HG03095 (cell line): ENCODE measurements around the gene PHB1.
"Not testable (repeated sequence)": the region's sequence is repeated elsewhere in the genome, so short reads cannot be mapped to it uniquely, and the experiment has no call there.

Source experiments
- ATAC-seq: cut with Tn5 transposase; IDR thresholded peaks from one replicate; pipeline ENCODE4 v1.9.1; 2021; ENCODE audit warnings: moderate library complexity; ENCODE audit not compliant: unreplicated experiment

The PHB1 gene

DNA sequence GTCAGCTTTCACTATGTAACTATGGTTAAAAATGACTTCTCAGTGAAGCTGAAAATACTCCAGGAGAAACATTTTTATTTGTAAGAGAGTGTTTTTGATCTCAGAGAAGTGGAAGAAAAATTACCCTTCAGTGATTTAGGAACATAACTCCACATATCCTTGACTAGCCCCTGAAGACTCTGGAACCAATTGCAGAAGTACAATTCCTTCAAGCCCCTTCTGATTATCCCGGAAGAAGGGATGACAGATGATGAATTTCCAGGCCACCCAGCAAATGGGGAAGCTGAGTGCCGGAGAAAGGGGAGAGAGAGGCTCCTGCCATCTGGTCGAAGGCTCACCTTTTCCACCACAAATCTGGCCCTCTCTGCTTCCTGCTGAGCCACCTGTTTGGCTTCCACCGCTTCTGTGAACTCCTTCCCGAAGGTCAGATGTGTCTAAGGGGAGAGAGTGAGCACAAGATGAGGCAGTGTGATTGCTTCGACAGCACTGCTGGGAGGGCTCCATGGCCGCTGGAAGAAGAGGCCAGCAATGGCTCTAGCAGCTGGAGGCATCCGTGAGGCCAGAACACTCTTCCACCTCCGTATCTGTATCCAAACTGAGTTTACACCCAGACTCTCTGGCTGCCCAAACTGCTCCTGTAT lies 8.1 kb downstream of the PHB1 start:
- no peak for ATAC-seq

DNA sequence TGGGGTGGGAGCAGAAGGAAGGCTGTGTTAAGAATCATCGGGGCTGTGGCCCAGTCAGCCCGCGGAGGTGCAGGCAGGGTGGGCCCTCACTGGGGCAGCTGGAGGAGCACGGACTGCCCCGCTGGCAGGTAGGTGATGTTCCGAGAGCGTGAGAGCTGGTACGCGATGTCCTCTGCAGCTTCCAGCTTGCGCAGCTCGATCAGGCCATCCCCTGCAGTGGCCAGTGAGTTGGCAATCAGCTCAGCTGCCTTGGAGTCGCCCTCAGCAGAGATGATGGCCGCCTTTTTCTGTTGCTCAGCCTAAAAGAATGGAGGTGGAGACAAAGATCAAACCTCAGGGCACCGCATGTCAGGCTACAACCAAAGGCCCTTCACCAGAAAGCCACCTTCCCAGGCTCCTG lies 9.8 kb downstream of the PHB1 start:
- no peak for ATAC-seq

DNA sequence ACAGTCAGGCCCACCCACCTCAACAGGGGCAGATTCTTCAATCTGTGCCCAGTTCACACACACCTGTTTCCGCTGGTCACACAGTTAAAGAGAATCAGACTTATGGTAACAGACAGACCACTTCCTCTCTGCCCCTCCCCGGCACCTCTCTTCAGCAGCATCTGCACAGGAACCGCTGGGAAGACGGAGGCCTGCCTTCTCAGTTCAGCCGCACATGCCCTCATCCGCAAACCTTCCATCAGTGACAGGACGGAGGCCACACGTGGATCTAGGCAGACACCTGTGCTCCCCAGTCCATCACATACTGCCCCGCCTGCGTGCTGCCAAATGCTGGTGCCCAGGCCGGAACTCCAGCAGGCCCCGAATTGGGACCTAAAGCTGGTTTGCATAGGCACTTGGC lies 10.3 kb downstream of the PHB1 start:
- ATAC-seq = no peak

DNA sequence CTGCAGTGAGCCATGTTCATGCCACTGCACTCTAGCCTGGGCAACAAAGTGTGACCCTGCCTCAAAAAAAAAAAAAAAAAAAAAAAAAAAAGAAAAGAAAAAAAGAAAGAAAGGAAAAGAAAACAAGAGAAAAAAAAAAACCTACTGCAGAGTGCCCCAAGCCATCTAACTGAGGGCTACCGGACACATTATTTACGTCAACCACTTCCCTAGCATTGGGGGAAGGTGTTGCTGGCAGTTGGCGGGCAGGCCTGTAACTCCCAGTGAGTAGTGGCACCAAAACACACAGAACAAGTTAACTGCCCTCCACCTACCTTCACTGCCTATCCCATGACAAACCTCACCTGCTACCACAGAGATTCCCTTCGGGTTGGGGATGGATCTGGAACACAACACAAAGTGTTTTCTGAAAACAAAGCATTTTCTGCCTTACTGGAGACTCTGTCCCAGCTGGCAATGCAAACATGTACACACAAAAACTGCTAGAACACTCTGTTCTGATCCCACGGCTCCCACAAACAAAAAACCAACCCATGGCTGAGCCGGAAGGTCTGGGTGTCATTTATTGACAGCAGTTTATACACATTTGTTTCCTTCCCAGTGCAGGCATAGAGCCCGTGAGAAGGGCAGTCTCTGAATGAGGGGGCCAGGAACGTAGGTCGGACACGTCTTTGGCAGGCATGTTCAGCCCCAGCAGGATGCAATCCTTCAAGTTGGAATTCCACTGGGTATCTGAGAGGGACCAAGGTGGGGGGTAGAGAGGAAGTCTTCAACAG lies 11.0 kb downstream of the PHB1 start:
- ATAC-seq = no peak

DNA sequence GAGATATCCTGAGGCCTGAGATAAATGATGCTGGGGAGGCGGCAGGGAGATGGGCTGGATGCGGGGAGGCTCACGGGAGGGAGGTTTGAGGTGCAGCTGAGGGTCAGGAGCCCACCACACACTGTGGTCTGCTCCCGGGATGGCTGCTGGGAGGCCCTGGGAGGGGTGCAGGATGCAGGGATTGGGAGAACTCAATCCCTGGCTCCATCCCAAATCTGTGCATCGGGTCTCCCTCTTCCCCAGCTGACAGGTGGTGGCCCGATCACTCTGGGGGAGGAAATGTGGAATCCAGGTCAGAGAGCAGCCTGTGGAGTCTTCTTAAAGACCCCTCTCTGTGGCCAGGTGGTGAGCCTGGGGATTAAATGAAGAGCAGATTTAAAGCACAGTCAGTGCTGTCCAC lies 12.0 kb downstream of the PHB1 start:
- ATAC-seq = no peak

DNA sequence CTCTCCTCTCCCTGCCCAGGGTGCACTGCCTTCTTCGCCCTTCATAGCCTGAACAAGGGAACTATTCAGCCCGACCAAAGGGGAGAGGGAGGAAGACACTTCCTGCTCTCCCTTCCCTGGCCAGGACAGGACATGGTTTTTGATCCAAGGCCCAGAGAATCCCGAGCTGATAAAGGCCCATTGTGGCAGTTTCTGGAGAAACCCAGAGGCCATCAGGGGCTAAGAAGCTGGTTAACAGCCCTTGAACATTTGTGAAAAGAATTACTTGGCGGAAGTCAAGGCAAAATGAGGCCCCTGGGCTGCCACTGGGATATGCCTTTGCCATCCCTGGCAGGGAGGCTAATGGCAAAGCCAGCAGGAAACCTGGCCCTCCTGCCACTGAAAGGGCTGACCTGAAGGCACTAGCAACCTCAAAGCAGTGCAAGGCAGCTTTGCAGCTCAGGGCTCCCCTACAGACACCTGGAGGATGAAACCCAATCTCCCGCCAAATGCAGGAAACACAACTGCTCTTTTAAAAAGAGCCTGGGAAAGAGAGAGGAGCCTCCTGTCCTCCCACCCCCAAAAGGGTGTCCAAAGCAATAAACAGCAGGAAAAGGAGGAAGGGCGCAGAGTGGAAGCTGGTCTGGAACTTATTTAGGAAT lies 12.6 kb downstream of the PHB1 start:
- ATAC-seq = no peak

DNA sequence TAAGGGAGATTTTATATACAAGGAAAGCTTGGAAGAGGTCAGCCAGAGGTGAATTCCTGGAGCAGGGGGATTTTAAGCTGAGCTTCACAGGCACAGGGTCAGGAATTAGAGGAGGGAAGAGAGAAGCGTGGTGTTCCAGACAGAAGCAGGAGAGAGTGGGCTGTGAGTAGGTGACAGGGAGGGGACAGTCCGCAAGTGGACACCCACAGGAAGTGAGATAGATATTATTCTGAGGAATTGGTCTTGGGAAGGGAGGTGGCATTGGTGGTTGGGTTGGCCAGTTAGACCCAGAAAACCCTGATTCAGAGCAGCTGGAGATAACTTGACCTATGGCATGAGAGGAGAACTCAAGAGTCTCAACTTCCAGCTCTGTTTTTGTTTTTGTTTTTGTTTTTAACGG lies 14.7 kb downstream of the PHB1 start:
- no peak for ATAC-seq

DNA sequence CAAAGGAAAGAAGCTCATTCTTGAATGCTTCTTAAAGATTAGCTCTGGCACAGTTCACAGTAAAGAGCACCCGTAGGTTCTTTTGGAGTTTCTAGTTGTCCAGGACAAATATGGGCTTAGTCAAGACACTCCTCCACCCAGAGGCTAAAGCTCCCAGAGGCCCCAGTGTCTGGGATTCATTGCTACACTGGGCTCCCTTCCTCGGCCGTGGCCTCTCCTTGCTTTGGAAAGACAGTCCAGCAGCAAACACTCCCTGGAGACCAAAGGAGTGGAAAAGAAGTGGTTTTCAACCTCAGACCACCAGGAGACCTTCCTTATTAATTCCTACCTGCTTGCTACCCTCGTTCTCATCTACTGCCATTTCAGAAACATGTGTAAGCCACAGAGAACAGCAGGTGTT lies 17.1 kb downstream of the PHB1 start:
- no peak for ATAC-seq

DNA sequence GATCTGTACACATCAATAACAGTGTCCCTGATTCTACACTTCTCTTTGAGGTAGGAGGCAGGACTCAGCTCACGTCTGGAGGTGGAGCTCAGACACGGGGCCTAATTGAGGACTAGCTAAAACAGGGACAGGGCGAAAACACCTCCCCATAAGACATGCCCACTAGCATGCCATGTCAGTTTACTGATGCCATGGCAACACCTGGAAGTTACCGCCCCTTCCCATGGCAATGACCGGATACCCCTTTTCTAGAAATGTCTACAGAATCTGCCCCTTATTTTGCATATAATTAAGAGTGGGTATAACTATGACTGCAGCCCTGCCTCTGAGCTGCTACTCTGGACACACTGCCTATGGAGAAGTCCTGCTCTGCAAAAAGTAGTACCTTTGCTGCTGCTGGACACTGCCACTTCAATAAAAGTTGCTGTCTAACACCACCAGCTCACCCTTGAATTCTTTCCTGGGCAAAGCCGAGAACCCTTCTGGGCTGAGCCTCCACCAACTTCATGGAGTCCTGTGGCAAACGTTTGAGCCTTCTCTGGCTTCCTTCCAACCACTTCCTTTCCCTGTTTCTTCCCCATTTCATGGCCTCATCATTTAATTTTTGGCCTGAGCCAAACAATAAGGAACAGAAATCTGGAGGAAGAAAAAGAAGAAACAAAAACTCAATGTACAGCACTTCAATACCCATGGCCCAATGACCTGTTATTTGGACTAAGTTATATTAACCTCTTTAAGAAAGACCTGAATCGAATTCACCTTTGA lies 21.0 kb downstream of the PHB1 start:
- ATAC-seq = no peak

DNA sequence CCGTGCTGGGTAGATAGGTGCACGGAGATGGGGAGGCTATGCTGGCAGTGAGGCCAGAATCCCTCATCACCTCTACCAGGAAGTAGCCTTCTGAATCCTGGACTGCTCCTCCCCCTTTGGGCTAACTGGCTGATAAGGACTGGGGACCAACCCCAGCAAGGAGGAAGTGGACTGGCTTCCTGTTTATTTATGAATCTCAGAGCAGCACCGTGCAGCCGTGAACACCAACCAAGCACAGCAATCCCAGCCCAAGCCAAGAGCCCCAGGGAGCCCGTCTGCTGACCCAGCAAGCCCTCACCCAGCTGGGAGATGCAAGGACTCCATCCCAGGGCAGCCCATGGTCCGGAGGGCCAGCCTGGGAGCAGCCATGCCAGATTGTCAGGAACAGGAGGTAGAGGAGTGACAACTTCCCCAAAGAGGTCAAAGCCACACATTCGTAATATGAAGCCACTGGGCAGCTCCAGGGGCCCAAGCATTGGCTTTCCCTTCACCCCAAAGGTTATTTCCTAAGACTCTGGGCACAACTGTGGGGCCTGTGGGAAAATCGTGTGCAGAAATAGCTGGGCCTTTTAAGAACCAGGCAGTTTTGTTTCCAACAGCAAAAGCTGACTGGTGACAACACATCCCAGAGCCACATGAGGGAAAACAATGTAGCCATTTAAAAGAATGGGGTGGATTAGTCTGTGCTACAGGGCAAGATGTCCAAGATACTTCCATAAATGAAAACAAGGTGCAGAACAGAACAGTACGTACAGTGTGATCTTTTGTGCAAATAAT lies 23.9 kb downstream of the PHB1 start:
- no peak for ATAC-seq

DNA sequence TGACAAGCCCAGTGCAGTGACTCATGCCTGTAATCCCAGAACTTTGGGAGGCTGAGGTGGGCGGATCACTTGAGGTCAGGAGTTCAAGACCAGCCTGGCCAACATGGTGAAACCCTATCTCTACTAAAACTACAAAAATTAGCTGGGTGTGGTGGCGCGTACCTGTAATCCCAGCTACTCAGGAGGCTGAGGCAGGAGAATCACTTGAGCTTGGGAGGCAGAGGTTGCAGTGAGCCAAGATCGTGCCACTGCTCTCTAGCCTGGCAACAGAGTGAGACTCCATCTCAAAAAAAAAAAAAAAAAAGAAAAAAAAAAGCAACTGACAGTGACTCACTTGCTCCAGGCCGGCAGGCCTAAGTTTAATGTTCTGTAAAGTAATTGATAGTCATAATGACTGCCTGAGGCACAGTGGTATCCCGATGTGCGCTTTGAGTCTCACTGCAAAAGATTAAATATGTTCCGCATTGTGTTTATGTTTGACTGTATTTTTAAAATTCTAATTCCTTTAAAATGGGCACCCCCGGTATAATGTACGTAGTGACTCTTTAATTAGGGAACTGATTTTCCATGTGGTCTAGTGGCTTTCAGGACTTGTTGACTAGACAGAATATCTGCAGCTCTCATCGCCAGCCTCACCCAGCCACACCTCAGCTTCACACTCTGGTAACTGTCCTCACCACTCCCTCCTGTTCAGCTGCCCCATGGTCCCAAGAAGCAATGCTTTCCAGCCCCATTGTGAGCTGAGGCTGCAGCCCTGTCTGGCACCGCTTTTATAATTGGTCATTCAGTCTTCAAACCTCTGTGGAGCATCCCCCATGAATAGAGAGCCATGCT lies 25.0 kb downstream of the PHB1 start:
- not testable (repeated sequence) for ATAC-seq

DNA sequence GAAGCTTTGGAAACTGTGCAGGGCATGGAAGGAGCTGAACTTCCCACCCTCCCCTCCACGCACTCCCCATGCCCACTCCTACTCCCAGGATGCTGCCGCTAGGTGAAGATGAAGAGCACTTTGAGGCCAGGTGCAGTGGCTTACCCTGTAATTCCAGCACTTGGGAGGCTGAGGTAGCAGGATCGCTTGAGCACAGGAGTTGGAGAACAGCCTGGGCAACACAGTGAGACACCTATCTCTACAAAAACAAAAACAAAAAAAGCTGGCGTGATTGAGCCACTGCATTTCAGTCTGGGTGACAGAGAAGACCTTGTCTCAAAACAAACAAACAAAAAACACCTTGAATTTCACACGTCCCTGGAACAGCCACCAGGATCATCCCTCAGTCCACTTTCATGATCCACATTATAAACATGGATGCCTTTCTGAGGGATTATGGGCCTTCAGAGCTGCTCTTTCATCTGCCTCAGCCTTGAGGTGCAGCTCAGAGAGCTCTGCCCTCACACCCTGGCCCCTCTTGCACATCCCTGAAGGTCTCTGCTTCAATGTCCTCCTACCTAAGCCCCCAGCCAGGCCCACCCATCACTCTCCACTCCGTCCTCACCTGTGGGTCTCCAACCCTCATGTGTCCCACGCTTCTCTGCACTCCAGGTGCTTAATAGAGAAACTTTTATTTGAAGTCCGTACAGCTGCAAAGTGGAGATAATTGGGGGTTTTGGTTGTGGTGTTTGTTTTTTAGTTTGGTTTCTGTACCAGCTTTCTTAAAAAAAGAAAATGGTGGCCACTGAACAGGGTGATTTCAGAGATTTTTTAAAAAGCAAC lies 25.8 kb downstream of the PHB1 start:
- no peak for ATAC-seq

DNA sequence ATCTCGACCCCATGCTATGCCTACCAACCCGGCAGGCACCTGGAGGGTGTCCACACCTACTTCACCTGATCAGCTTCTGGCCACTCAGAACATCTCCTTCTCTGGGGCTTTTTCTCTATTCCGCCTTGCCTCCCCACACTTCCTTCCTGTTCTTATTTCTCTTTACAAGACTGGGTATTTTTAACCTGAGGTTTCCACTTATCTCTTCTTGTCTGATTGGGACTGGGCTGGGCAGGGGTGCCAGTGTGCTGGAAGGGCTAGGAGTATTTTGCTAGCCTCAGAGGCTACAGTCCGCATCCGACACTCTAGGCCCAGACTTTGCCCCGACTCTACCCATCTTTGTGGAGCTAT lies 26.4 kb downstream of the PHB1 start:
- ATAC-seq = peak; percentile 56

DNA sequence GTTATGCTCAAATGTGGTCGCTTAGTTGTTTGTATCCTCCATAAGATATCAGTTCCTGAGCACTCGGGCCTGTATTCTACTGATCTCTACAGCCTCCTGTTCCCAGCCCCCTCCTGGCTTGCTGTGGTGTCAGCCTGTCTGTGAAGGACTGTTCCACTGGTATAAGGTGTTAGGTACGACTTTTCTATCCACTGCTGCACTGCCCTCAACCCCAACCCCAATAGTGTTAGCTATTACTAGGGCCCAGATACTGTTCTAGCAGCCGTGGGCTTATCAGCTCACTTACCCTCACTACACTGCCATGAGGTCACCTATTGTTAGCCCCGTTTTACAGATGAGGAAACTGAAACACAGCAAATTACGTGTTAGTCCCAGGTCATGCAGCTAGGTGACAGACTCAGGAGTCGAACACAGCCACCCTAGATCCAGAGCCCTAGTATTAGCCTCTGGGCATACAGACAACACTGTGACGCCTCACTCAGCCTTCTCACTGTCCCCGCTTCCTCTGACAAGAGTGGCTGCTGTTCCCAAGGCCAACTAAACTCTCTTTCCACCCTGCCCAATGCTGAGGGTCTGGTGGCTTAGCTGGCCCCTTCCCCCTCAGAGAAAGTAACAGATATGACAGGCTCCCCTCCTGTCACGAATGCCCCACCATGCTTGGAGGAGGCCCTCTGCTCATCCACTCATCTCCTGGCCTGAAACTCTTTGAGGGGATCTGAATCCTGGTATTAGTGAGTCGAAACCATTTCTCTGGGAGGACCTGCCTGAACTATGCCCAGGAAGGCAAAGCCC lies 27.0 kb downstream of the PHB1 start:
- no peak for ATAC-seq

DNA sequence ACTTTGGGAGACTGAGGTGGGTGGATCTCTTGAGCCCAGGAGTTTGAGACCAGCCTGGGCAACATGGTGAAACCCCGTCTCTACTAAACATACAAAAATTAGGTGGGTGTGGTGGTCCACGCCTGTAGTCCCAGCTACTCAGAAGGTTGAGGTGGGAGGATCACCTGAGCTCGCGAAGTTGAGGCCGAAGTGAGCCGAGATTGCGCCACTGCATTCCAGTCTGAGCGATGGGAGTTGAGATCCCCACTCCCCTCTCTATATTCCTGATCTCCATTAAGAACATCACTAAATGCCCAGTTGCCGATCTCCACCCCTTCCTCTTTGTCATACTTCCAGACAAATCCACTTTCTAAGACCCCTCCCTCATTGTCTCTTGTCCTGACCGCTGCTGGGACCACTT lies 28.3 kb downstream of the PHB1 start:
- no peak for ATAC-seq

DNA sequence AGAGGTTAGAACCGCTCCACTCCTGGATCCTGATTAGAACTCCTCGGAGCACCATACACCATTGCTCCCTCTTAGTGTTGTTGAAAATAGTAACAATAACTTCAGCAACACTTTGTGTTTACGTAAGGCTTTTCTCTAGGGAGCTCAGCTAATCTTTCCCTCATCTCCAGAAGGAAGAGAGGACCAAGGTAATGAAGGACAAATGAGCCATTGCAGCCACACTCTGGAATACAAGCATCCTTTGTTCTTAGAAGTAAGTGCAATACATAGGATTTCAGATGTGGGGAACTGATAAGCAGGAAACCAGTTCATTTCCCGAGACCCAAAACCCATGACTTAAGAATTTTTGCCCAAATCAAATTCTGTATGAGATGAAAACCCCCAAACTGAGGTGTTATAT lies 29.7 kb downstream of the PHB1 start:
- no peak for ATAC-seq

DNA sequence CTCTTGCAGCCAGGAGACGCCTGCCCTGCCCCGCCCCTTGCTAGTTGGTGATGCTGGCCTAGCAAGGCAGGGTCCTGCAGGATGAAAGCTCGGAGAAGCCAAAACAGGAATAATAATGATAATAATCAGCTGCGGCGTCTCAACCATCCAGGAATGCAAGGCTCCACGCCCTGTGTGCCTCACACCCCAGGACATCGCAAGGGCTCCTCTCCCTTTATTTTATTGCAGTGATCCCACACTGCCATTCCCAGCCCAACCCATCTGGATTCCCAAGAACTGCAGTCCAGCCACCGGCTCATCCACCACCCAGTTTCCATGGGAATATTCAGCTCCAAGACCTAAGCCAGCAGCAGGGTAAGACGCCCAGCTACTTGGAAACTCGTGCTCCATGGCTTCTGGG lies 31.6 kb downstream of the PHB1 start:
- ATAC-seq = no peak

DNA sequence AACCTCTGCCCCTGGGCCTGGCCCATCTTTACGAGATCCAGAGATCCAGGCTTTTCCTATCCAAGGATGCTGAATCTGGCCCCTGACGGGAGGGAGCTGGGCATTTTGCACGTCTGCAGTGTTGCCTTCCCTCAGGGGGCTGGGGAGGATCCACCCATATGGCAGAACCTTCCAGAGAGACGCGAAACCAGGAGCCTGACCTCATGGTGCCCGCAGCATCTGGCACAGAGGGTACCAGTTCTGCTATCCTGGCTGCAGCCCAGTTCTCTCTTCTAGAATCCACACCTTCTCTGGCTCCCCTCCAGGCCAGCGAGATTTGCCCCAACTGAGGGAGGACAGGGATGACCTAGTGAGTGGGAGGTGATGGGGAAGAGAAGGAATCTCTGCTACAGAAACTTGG lies 32.1 kb downstream of the PHB1 start:
- no peak for ATAC-seq
